Cortex of kidney (tissue), 1 donor: Measurements from ENCODE around the gene HMX1.

Experiments
- DNase-seq: peaks from one replicate; lab custom pipeline; 2025; lab: John Stamatoyannopoulos, UW

The HMX1 gene

GRCh38 chr4:8909548-8909947, 37.9 kb upstream of the HMX1 start:
- DNase-seq = no peak

GRCh38 chr4:8908206-8908893, 36.7 kb upstream of the HMX1 start:
- no peak for DNase-seq

- no peak for DNase-seq
Observed at GRCh38 chr4:8907596-8908205, 36.1 kb upstream of the HMX1 start.

GRCh38 chr4:8906991-8907595, 35.5 kb upstream of the HMX1 start:
- no peak for DNase-seq

- no peak for DNase-seq
Observed at GRCh38 chr4:8906668-8906970, 35.0 kb upstream of the HMX1 start.

GRCh38 chr4:8905773-8906667, 34.4 kb upstream of the HMX1 start:
- DNase-seq = no peak

- DNase-seq = no peak
Observed at GRCh38 chr4:8905226-8905772, 33.7 kb upstream of the HMX1 start.

GRCh38 chr4:8904666-8905065, 33.0 kb upstream of the HMX1 start:
- no peak for DNase-seq

GRCh38 chr4:8904041-8904501, 32.4 kb upstream of the HMX1 start:
- DNase-seq = no peak

- DNase-seq = no peak
Observed at GRCh38 chr4:8901335-8901734, 29.7 kb upstream of the HMX1 start.

GRCh38 chr4:8900588-8900987, 28.9 kb upstream of the HMX1 start:
- DNase-seq = no peak

GRCh38 chr4:8898419-8898818, 26.8 kb upstream of the HMX1 start:
- DNase-seq = no peak

GRCh38 chr4:8897251-8898167, 25.9 kb upstream of the HMX1 start:
- DNase-seq = no peak

GRCh38 chr4:8896506-8896905, 24.9 kb upstream of the HMX1 start:
- no peak for DNase-seq

- DNase-seq = no peak
Observed at GRCh38 chr4:8896071-8896470, 24.4 kb upstream of the HMX1 start.

GRCh38 chr4:8895295-8895694, 23.7 kb upstream of the HMX1 start:
- no peak for DNase-seq

GRCh38 chr4:8894424-8894816, 22.8 kb upstream of the HMX1 start:
- DNase-seq = no peak

GRCh38 chr4:8893624-8894423, 22.2 kb upstream of the HMX1 start:
- DNase-seq = no peak

- no peak for DNase-seq
Observed at GRCh38 chr4:8893227-8893623, 21.6 kb upstream of the HMX1 start.

GRCh38 chr4:8892556-8893226, 21.1 kb upstream of the HMX1 start:
- no peak for DNase-seq
